Neural cell (in vitro differentiated cells): ENCODE data around the gene HMGB3. TPM values are rescaled to one million over a fixed set of nuclear protein-coding genes. Genes with fewer than 3 reads are reported as not detected.

Source experiments
- H2AFZ ChIP-seq: fragments of 200-600, 300-800 bp; sonication (generic), shearing (Covaris generic); 2 replicates; pipeline ENCODE4 v1.6.0; 2014; ENCODE audit warnings: low read depth, mild to moderate bottlenecking, antibody characterized with exemption, low read length, moderate library complexity
- H3F3A ChIP-seq: fragments of 200-600 bp; shearing (Covaris generic); 2 replicates; pipeline ENCODE4 v1.6.1; 2016; ENCODE audit warnings: mild to moderate bottlenecking, moderate library complexity, mixed read lengths, antibody characterized with exemption, low read length; ENCODE audit not compliant: insufficient read depth, poor library complexity, severe bottlenecking
- H3K27ac ChIP-seq: fragments of 200-600, 300-800 bp; sonication (generic), shearing (Covaris generic); 2 replicates; pipeline ENCODE4 v1.5.1; 2014; ENCODE audit warnings: mild to moderate bottlenecking, low read length, moderate library complexity
- H3K27me3 ChIP-seq: fragments of 300-800, 200-600 bp; sonication (generic), shearing (Covaris generic); 2 replicates; pipeline ENCODE4 v1.6.0; 2014; ENCODE audit warnings: mild to moderate bottlenecking, low read depth, low read length, moderate library complexity; ENCODE audit not compliant: insufficient read depth
- H3K36me3 ChIP-seq: fragments of 300-800, 200-600 bp; sonication (generic), shearing (Covaris generic); 2 replicates; pipeline ENCODE4 v1.5.1; 2014; ENCODE audit warnings: mild to moderate bottlenecking, antibody characterized with exemption, low read length, moderate library complexity; ENCODE audit not compliant: insufficient read depth
- H3K4me2 ChIP-seq: fragments of 300-800, 200-600 bp; sonication (generic), shearing (Covaris generic); 2 replicates; pipeline ENCODE4 v1.6.0; 2014; ENCODE audit warnings: mild to moderate bottlenecking, low read length
- H3K4me3 ChIP-seq: fragments of 300-800, 200-600 bp; sonication (generic), shearing (Covaris generic); 2 replicates; pipeline ENCODE4 v1.5.1; 2014; ENCODE audit warnings: mild to moderate bottlenecking, low read length, moderate library complexity
- H3K79me2 ChIP-seq: fragments of 200-600 bp; shearing (Covaris generic); replicated peaks from 2 replicates; pipeline ENCODE4 v1.6.0; 2014; ENCODE audit warnings: mild to moderate bottlenecking, low read length, moderate library complexity; ENCODE audit not compliant: insufficient read depth
- H3K9ac ChIP-seq: fragments of 300-800, 200-600 bp; sonication (generic), shearing (Covaris generic); 2 replicates; pipeline ENCODE4 v1.6.1; 2016; ENCODE audit warnings: mild to moderate bottlenecking, low read length, mixed read lengths
- H3K9me2 ChIP-seq: fragments of 200-600 bp; shearing (Covaris generic); 2 replicates; pipeline ENCODE4 v1.6.1; 2016; ENCODE audit warnings: mild to moderate bottlenecking, low read length, mixed read lengths; ENCODE audit not compliant: insufficient read depth
- H3K9me3 ChIP-seq: fragments of 200-600, 300-800 bp; sonication (generic), shearing (Covaris generic); 2 replicates; pipeline ENCODE4 v1.6.1; 2016; ENCODE audit warnings: mild to moderate bottlenecking, mixed run types, low read length, moderate library complexity, mixed read lengths
- H4K20me1 ChIP-seq: fragments of 200-600 bp; shearing (Covaris generic); 2 replicates; pipeline ENCODE4 v1.6.1; 2016; ENCODE audit warnings: mild to moderate bottlenecking, mixed run types; ENCODE audit not compliant: insufficient read depth
- CTCF ChIP-seq: fragments of 450-650 bp; IDR thresholded peaks from 2 replicates; pipeline ENCODE4 v1.5.1; 2014; ENCODE audit warnings: antibody characterized with exemption, mild to moderate bottlenecking, moderate library complexity; ENCODE audit not compliant: poor library complexity, severe bottlenecking
- EP300 ChIP-seq: fragments of 450-650 bp; conservative IDR thresholded peaks from 2 replicates; pipeline ENCODE4 v1.6.1; 2014; ENCODE audit warnings: antibody characterized with exemption, mild to moderate bottlenecking, moderate library complexity; ENCODE audit not compliant: poor library complexity, severe bottlenecking
- EZH2 ChIP-seq: fragments of 200-600, 300-800 bp; shearing (Covaris generic), sonication (generic); IDR thresholded peaks from 2 replicates; pipeline ENCODE4 v1.6.1; 2014; ENCODE audit warnings: antibody characterized with exemption, low read length, borderline replicate concordance, mild to moderate bottlenecking; ENCODE audit not compliant: insufficient read depth, poor library complexity, severe bottlenecking
- MXI1 ChIP-seq: fragments of 450-650 bp; conservative IDR thresholded peaks from 2 replicates; pipeline ENCODE4 v1.6.1; 2014; ENCODE audit warnings: antibody characterized with exemption, mild to moderate bottlenecking; ENCODE audit not compliant: poor library complexity, severe bottlenecking
- POLR2AphosphoS5 ChIP-seq: IDR thresholded peaks from 2 replicates; pipeline ENCODE4 v1.6.1; 2012
- RAD21 ChIP-seq: fragments of 450-650 bp; conservative IDR thresholded peaks from 2 replicates; pipeline ENCODE4 v1.6.1; 2014; ENCODE audit warnings: antibody characterized with exemption, mild to moderate bottlenecking, moderate library complexity
- REST ChIP-seq: IDR thresholded peaks from 2 replicates; pipeline ENCODE4 v1.6.1; 2012; ENCODE audit warnings: borderline replicate concordance
- SMC3 ChIP-seq: fragments of 450-650 bp; conservative IDR thresholded peaks from 2 replicates; pipeline ENCODE4 v1.6.1; 2014; ENCODE audit warnings: antibody characterized with exemption, mild to moderate bottlenecking, moderate library complexity; ENCODE audit not compliant: poor library complexity
- TAF1 ChIP-seq: IDR thresholded peaks from 2 replicates; pipeline ENCODE4 v1.6.1; 2012; ENCODE audit warnings: low read depth
- polyA plus RNA-seq: library from polyadenylated mRNA; depleted of rRNA; stranded (reverse); fragments of >200 nt; gene quantifications from 2 replicates; pipeline ENCODE4 v1.2.3, GENCODE V29; 2014

Gene HMGB3
- polyA plus RNA-seq, 1 donor from 2014 or later = 249 TPM

GRCh38 chrX:150944233-150944632, 38.9 kb upstream of the HMGB3 start:
- Histone ChIP-seq H3K27ac (no peak overlapping the region), H3F3A (no peaks in the 10 kb centered on the region), H3K9me3 (no peaks in the 10 kb centered on the region), H3K27me3 (no peaks in the 10 kb centered on the region), H3K4me2 (no peak overlapping the region), H3K9me2 (no peaks in the 10 kb centered on the region), H3K36me3 (no peaks in the 10 kb centered on the region), H2AFZ (no peak overlapping the region), H3K79me2 (no peaks in the 10 kb centered on the region), H4K20me1 (no peaks in the 10 kb centered on the region), H3K9ac (no peak overlapping the region), H3K4me3 (no peak overlapping the region)
- TF ChIP-seq MXI1 (no peak), EP300 (no peak)

- Histone ChIP-seq H3K4me3 (no peak overlapping the region), H3F3A (no peaks in the 10 kb centered on the region), H3K27ac (no peak overlapping the region), H3K79me2 (no peaks in the 10 kb centered on the region), H3K4me2 (no peak overlapping the region), H4K20me1 (no peaks in the 10 kb centered on the region), H3K9me2 (no peaks in the 10 kb centered on the region), H3K36me3 (no peaks in the 10 kb centered on the region), H3K27me3 (no peaks in the 10 kb centered on the region), H3K9me3 (no peaks in the 10 kb centered on the region), H2AFZ (no peak overlapping the region), H3K9ac (no peak overlapping the region)
- TF ChIP-seq REST = no peak
- TF ChIP-seq MXI1 = no peak
- TF ChIP-seq RAD21 = no peak
- TF ChIP-seq EZH2 = no peak
- TF ChIP-seq CTCF = no peak
- no peak for TF ChIP-seq TAF1
- TF ChIP-seq EP300 = no peak
- no peak for TF ChIP-seq SMC3
- no peak for TF ChIP-seq POLR2AphosphoS5
Observed at GRCh38 chrX:150954951-150955350, 28.2 kb upstream of the HMGB3 start.

GRCh38 chrX:150955590-150955989, 27.5 kb upstream of the HMGB3 start:
- Histone ChIP-seq H3K9me2 (no peaks in the 10 kb centered on the region), H3K79me2 (no peaks in the 10 kb centered on the region), H3K27me3 (no peaks in the 10 kb centered on the region), H3F3A (no peaks in the 10 kb centered on the region), H2AFZ (no peak overlapping the region), H3K9ac (no peak overlapping the region), H3K27ac (no peak overlapping the region), H3K9me3 (no peaks in the 10 kb centered on the region), H3K4me2 (no peak overlapping the region), H3K4me3 (no peak overlapping the region), H4K20me1 (no peaks in the 10 kb centered on the region), H3K36me3 (no peaks in the 10 kb centered on the region)
- no peak for TF ChIP-seq EZH2
- no peak for TF ChIP-seq TAF1
- no peak for TF ChIP-seq SMC3
